HG02759 (cell line): ENCODE results near the gene RWDD3.

Experiments
- ATAC-seq: cut with Tn5 transposase; IDR thresholded peaks from one replicate; pipeline ENCODE4 v1.9.1; 2021; ENCODE audit warnings: mild to moderate bottlenecking, moderate library complexity; ENCODE audit not compliant: unreplicated experiment

The RWDD3 gene

GRCh38 chr1:95281781-95282517, 47.9 kb downstream of the RWDD3 start:
- ATAC-seq = no peak

DNA sequence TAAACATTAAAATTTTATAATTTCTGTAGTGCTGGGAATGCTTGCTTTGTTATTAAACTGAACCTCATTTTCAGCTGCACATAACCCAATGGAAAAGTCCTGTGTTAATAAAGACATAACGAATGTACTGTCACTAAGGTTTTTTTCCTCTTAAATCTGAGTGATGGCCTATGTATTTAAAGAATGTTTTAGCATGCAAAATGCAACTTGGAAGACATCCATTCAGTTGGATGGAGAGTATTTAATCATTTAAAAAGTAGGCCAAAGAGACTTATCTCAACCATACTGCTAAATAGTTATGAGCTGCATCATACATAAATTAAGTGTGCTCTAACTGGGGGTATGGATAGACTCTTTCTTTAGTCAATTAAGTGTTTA, 48.5 kb downstream of the RWDD3 start:
- no peak for ATAC-seq

- ATAC-seq = no peak
Measured at GRCh38 chr1:95284420-95284819, 50.4 kb downstream of the RWDD3 start.

DNA sequence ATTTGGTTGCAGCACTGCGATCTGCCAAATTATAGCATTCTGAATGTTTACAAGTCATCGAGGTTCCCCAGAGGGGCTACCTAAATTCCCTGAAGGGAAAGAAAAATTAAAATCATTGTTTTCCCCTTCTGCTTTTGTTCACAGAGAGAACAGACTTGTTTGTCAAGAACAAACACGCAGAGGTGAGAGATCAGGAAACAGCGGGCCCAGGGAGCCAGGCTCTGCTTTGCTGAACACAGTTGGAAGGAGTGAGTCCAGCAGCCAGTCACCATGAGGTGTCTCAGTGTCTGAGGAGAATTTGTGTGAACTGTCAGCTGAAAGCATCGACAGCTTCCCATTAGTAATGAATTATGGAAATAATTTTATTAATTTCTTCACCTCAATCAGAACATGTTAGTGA, 52.5 kb downstream of the RWDD3 start:
- ATAC-seq = no peak

DNA sequence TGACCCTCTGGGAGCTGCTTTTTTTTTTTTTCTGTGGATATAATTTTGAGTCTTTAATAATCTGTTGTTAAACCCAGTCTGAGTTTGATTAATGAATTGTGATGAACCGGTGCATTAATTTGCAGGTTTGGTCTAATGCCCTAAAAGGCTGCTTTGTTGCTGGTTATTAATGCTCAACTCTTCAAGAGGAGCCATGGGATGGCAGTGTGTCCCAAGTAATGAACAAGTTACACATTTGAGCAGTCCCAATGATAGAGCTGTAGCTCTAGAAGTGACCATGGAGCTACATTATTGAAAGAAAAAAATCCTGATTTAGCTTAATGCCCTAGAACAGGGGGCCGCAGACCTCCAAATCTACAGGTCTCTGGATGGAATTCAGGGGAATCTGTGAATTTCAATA, 53.1 kb downstream of the RWDD3 start:
- no peak for ATAC-seq

- ATAC-seq = no peak
Measured at GRCh38 chr1:95287825-95288224, 53.8 kb downstream of the RWDD3 start.
